ENCODE data around the gene CAV3.

Gene CAV3

DNA sequence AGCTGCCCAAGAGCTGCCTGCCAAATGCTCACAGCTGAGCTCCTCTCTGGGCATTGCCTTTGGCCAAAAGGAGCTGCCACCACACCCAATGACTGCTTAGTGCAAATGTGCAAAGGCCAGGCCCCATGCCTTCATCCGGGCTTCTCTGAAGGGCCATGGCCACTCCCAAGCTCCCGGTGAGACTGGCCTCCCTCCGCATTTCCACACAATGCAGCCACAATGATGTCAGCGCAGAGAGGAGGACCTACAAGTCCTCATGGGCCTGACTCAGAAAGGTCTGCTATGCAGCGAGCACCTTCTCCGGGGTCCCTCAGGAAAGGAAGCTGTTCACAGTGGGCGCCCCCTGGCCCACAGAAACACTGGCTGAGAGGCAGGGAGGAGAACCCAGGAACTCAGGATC is 23.1 kb downstream of the CAV3 start:
- FAIRE-seq (no peak), DNase-seq (ENCODE audit: insufficient read length) (no peak)
- no peak for TF ChIP-seq POLR2A (IDR thresholded peaks at IDR 0.05; ENCODE audit: low read depth, low read length)
- TF ChIP-seq POLR2AphosphoS5 (IDR thresholded peaks at IDR 0.05; ENCODE audit: low read depth, low read length) = no peak
- no peak for TF ChIP-seq TAF1 (IDR thresholded peaks at IDR 0.05; ENCODE audit: borderline replicate concordance, low read depth, low read length)

- FAIRE-seq (no peak), DNase-seq (ENCODE audit: insufficient read length) (no peak)
- TF ChIP-seq POLR2AphosphoS5 (IDR thresholded peaks at IDR 0.05; ENCODE audit: low read depth, low read length) = no peak
- no peak for TF ChIP-seq TAF1 (IDR thresholded peaks at IDR 0.05; ENCODE audit: borderline replicate concordance, low read depth, low read length)
- TF ChIP-seq POLR2A (IDR thresholded peaks at IDR 0.05; ENCODE audit: low read depth, low read length) = no peak
These were observed 24.2 kb downstream of the CAV3 start for GRCh38 chr3:8757551-8758518.

DNA sequence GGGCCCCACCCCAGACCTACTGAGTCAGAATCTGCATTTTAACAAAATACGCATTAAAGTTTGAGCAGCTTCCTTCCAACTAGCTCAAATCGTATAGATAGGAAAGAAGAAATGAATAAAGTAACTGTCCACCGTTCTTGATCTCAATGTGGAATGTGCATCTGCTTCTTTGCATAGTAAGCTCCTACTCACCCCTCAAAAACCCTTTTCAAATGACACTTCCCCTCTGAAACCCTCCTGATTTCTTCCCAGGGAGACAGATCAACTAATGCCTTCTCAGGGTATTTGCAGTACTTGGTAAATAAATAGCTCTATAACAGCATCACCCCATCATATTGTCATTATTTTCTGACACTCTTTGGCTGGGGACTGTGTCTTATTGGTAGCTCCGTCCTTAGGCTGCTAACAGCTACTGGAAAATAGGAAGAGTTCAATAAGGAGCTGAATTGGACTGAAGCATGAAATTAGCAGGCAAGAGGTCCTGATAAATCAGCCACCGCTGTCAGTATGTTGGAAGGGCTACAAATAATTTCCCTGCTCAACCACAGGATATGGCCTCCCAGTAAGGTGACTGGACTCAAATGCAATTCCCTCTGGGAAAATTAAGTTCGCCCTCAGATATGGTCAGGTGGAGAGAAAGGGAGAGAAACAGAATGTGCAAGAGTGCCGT is 25.6 kb downstream of the CAV3 start:
- DNase-seq (ENCODE audit: insufficient read length) (no peak), FAIRE-seq (no peak)
- TF ChIP-seq TAF1 (IDR thresholded peaks at IDR 0.05; ENCODE audit: borderline replicate concordance, low read depth, low read length) (no peak), POLR2AphosphoS5 (IDR thresholded peaks at IDR 0.05; ENCODE audit: low read depth, low read length) (no peak), POLR2A (IDR thresholded peaks at IDR 0.05; ENCODE audit: low read depth, low read length) (no peak)

GRCh38 chr3:8760091-8760490 is 26.5 kb downstream of the CAV3 start:
- TF ChIP-seq POLR2AphosphoS5 (IDR thresholded peaks at IDR 0.05; ENCODE audit: low read depth, low read length) = no peak
- no peak for TF ChIP-seq TAF1 (IDR thresholded peaks at IDR 0.05; ENCODE audit: borderline replicate concordance, low read depth, low read length)
- no peak for TF ChIP-seq POLR2A (IDR thresholded peaks at IDR 0.05; ENCODE audit: low read depth, low read length)
- no peak for FAIRE-seq

GRCh38 chr3:8760506-8760905 is 26.9 kb downstream of the CAV3 start:
- no peak for FAIRE-seq
- TF ChIP-seq POLR2AphosphoS5 (IDR thresholded peaks at IDR 0.05; ENCODE audit: low read depth, low read length) (no peak), TAF1 (IDR thresholded peaks at IDR 0.05; ENCODE audit: borderline replicate concordance, low read depth, low read length) (no peak), POLR2A (IDR thresholded peaks at IDR 0.05; ENCODE audit: low read depth, low read length) (no peak)
- DNase-seq (ENCODE audit: insufficient read length) = no peak

More at GRCh38 chr3:8760091-8760490, 26.5 kb downstream of the CAV3 start:
- no peak for DNase-seq (ENCODE audit: insufficient read length)

GRCh38 chr3:8761866-8762265 is 28.3 kb downstream of the CAV3 start:
- TF ChIP-seq POLR2AphosphoS5 (IDR thresholded peaks at IDR 0.05; ENCODE audit: low read depth, low read length) = no peak
- no peak for TF ChIP-seq TAF1 (IDR thresholded peaks at IDR 0.05; ENCODE audit: borderline replicate concordance, low read depth, low read length)
- TF ChIP-seq POLR2A (IDR thresholded peaks at IDR 0.05; ENCODE audit: low read depth, low read length) = no peak
- FAIRE-seq = no peak
- DNase-seq (ENCODE audit: insufficient read length) = no peak

DNA sequence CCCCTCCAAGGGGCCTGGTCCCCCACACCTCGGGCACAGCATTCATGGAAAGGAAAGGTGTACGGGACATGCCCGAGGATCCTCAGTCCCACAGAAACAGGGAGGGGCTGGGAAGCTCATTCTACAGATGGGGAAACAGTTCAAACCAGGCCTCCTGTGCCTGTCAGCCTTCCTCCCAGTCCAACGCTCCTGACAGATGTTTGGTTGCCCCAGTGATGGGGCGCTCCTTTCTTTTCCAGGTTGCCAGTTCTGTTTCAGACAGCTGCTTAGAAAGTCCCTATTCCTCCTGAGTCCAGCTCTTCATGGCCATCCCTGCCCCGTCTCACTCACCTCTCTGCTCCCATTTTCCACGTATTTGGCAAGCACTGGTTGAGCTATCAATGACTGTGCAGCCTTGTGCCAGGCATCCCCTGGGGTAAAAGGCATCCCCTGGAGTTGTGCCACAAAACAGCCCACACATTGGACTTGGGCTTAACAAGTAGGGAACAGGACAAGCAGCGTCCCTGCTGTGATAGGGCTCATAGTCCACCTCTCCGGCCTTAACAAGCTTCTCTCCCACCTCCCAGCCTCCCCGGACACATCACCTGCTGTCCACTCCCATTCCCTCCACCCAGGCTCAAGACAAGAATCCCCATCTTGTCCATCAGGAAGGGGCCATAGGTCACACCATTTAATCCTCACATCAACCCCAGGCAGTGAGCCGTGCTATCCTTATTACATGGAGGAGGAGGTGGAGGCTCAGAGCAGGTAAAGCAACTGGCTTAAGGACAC is 29.2 kb downstream of the CAV3 start:
- TF ChIP-seq TAF1 (IDR thresholded peaks at IDR 0.05; ENCODE audit: borderline replicate concordance, low read depth, low read length) = no peak
- DNase-seq (ENCODE audit: insufficient read length) = no peak
- no peak for FAIRE-seq

DNA sequence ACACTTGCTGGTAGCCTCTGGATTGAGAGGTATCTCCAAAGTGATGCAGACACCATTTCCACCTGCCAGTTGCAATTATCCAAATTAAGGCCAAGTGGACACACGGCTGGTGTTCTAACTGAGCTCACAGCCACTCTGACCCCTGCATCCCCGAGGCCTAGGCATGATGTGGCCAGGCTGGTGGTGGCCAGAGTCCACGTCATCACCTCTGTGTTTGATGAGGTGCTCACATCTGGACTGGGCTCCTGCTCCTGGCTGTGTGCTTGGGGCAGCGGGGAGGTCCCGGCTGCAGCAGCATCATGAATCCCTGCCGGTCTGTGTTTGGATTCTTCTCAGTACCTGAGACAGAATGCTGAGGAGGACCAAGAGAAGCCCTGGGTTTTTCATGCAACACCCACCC is 30.9 kb downstream of the CAV3 start:
- no peak for FAIRE-seq
- no peak for TF ChIP-seq POLR2AphosphoS5 (IDR thresholded peaks at IDR 0.05; ENCODE audit: low read depth, low read length)
- TF ChIP-seq TAF1 (IDR thresholded peaks at IDR 0.05; ENCODE audit: borderline replicate concordance, low read depth, low read length) = no peak
- no peak for TF ChIP-seq POLR2A (IDR thresholded peaks at IDR 0.05; ENCODE audit: low read depth, low read length)
- no peak for DNase-seq (ENCODE audit: insufficient read length)

DNA sequence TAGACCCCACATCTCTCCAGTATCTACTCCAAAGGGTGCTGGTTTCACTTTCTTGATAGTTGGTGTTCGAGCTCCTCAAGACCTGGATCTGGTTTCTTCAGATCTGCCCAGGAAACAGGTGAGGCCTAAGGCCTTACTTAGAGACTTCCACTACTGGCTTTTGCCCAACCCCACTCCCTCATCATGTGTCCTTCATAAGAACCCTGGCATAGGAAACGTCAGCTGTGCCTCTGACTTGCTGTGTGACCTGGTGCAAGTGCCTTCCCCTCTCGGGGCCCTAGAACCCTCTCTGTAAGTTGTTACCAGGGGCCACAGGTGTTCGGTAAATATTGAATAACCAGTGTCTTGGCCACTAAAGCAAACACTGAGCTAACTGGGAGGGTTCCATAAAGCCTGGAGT is 31.9 kb downstream of the CAV3 start:
- FAIRE-seq (no peak), DNase-seq (ENCODE audit: insufficient read length) (no peak)
- TF ChIP-seq POLR2AphosphoS5 (IDR thresholded peaks at IDR 0.05; ENCODE audit: low read depth, low read length) (no peak), TAF1 (IDR thresholded peaks at IDR 0.05; ENCODE audit: borderline replicate concordance, low read depth, low read length) (no peak), POLR2A (IDR thresholded peaks at IDR 0.05; ENCODE audit: low read depth, low read length) (no peak)

- FAIRE-seq = no peak
- no peak for DNase-seq (ENCODE audit: insufficient read length)
These were observed 32.5 kb downstream of the CAV3 start for GRCh38 chr3:8766148-8766547.

DNA sequence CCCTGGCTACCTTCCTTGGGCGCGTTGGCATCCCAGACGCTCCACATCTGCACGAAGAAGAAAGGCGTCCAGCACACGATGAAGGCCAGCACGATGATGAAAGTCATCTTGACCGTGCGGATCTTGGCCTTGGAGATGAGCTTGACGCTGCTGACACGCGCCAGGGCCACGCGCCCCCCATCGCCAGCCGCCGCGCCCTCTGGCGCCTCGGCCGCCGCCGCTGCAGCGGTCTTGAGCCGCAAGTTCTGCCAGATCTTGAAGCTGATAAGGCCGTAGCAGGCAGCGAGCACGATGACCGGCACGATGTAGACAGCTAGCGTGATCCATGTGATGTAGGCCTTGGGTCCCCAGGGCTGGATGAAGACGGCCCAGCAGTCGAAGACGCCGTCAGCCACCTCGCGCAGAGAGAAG is 33.7 kb downstream of the CAV3 start:
- DNase-seq (ENCODE audit: insufficient read length) (no peak), FAIRE-seq (no peak)
- TF ChIP-seq TAF1 (IDR thresholded peaks at IDR 0.05; ENCODE audit: borderline replicate concordance, low read depth, low read length) = no peak
- no peak for TF ChIP-seq POLR2A (IDR thresholded peaks at IDR 0.05; ENCODE audit: low read depth, low read length)
- TF ChIP-seq POLR2AphosphoS5 (IDR thresholded peaks at IDR 0.05; ENCODE audit: low read depth, low read length) = no peak

More at GRCh38 chr3:8766148-8766547, 32.5 kb downstream of the CAV3 start:
- no peak for TF ChIP-seq TAF1 (IDR thresholded peaks at IDR 0.05; ENCODE audit: borderline replicate concordance, low read depth, low read length)

All from GM12892 (cell line).